Diencephalon (tissue), 1 donor: ENCODE measurements around the gene NOS3. TPM values are rescaled to one million over a fixed set of nuclear protein-coding genes. Genes with fewer than 3 reads are reported as not detected.

Experiments used
- total RNA-seq: library from RNA; depleted of rRNA; stranded (reverse); fragments of >200 nt; gene quantifications from one replicate; pipeline ENCODE4 v1.2.3, GENCODE V29; 2014

NOS3 gene
- total RNA-seq = 2.5 TPM

GRCh38 chr7:150990416-150991186 lies at the start of gene NOS3:
Gene NOS3 (plus strand): TSS chr7:150991017. CDS start chr7:150993804, 2,787 bp downstream.

DNA sequence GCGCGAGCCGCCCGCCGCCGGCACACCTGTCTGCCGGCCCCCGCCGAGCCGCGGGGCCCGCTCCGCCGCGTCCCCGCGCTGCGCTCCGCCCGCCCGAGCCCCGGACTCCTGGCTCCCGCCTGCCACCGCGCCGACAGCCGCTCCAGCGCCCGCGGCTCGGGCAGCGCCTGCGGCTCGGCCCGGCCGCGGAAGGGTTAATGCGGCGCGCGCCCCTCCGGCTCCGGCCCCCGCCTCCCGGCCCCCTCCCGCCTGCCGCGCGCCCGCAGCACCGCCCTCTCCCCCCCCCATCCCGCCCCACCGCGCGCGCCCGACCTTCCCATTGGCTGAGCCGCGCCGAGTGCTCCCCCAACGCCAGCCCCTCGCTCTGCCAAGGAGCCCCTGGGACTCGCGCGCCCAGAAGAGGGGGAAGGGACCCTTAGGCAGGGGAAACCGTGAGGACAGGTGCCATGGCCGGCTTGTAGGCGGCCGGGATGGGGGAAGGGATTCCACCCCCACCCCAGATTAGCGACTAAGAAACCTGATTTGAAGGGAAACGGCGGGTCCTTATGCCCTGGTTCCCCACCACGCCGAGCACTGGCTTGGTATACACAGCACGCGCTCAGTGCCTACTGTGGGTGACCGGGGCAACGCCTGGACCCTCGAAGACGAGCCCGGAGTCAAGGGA lies 12.6 kb upstream of the NOS3 start, which contains the start of gene KCNH2:
TSS of gene KCNH2 (minus strand) at position 196 of the 664 bp plus-strand sequence. CDS start 408 bp downstream, outside the sequence.

GRCh38 chr7:151024435-151025056 lies 33.7 kb downstream of the NOS3 start, which contains the start of gene ATG9B:
Gene ATG9B (minus strand): TSS chr7:151024494. CDS start chr7:151024423, 71 bp downstream.

GRCh38 chr7:151028131-151028947 lies 37.5 kb downstream of the NOS3 start, which contains the start of gene ABCB8:
Gene ABCB8 (plus strand): TSS chr7:151028450. CDS start chr7:151028516, 66 bp downstream.

DNA sequence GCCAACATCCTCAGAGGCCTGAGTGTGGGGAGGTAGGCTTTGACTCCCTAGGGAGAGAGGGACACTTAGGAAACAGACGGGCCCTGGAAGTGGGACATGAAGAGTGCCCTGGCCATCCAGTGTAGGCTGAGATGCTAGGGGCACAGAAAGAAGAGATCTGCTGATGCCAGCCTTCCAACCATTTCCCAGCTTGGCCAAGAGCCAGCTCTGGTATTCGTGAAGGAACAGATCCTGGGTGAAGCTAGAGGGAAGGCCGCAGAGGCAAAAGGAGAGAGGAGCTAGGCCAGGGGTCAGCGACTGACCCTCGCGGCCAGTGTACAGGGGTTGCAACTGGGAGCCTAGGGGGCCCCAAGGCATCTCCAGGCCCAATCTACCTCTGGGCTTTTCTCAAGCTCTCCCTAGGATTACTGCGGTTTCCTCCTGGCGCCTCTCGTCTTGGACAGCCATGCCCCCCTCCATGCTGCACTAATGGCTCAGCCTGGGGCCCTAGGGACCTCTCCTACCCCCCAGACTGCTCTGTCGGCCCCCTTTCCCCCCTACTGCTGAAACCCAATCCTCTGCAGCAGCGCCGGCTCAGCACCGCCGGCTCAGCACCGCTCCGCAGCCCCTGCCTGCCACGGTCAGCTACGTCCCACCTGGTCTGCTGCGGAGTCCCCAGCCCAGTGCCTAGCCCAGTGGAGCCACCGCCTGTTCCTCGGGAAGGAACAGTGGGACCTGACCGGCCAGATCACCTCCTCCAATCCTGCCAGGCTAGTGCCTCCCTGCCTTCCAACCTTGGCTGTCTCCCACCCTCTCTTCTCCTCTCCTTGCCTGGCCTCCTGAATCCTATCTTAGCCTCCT lies 57.4 kb downstream of the NOS3 start, which contains the start of gene ASIC3:
TSS of gene ASIC3 (plus strand) at position 556 of the 840 bp plus-strand sequence. CDS start 355 bp downstream, outside the sequence.

DNA sequence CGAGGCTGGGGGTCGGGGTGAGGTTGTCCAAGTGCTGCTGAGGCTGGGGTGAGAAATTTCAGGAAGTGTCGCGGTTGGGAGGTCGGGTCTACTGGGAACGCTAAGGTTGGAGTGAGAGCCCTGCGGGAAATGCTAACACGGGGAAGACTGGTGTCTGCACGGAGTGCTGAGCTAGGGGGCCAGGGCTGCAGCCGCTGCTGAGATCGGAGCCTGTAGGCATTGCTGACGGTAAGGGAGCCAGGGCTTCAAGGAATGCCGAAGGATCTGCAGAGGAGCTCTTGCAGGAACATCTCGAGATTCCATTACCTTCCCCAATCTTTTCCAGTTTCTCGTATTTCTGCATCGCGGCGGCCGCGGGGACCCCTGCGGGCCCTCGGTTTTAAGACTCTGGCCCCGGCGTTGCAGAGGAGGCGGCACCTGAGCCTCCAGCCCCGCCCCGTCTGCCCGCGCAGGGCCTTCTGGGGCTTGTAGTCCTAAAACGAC lies 66.7 kb downstream of the NOS3 start, which contains the start of gene CDK5:
TSS of gene CDK5 (minus strand) at position 392 of the 483 bp plus-strand sequence. CDS start at position 343, 49 bp downstream.

DNA sequence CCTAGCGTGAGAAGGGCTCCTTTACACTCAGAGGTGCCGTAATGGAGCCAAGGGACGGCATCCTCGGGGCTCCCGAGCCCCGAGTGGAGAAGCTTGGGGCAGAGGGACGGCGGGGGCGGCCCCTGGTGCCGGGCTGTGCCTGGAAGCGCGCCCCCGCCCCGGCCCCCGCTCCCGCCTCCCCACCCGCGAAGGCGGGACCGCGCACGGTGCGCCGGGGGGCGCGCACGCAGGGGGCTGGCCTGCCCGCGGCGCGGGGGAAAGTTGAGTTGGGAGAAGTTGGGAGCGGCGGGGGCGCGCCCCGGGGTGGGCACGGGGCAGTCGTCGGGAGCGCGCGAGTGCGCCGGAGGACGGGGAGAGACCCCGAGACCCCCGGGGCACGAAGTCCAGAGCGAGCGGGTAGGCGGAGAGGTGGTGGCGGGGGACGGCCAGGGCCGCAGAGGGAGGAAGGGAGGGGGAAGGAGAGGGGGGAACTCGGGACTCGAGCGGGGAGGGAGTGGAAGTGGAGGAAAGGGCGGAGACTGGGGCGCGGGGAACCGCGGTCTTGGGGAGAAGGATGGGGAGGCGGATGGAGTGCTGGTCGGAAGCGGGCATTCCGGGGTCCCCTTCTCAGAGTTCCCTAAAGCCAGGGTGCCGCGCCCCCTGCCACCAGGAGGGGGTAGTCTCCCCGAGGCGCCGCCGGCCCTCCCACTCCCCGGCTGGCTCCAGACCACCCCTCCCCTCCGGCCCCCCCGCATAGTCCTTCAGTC lies 68.7 kb downstream of the NOS3 start, which contains the start of gene SLC4A2:
TSS of gene SLC4A2 (plus strand) at position 223 of the 746 bp plus-strand sequence. CDS start 2,399 bp downstream, outside the sequence.

Other genes starting within 250 kb of the NOS3 start
- 5.8 TPM for gene TMEM176B, start 190.7 kb upstream of the NOS3 start, total RNA-seq
- 1.2 TPM for gene TMEM176A, start 190.2 kb upstream of the NOS3 start, total RNA-seq
- gene AOC1, start 138.5 kb upstream of the NOS3 start, total RNA-seq = not detected
- gene KCNH2, start 12.7 kb upstream of the NOS3 start, total RNA-seq = 17.8 TPM
- 3.9 TPM for gene ATG9B, start 33.5 kb downstream of the NOS3 start, total RNA-seq
- 38.8 TPM for gene ABCB8, start 37.4 kb downstream of the NOS3 start, total RNA-seq
- gene ASIC3, start 57.5 kb downstream of the NOS3 start, total RNA-seq = 1.4 TPM
- gene CDK5, start 66.9 kb downstream of the NOS3 start, total RNA-seq = 55.4 TPM
- 15.9 TPM for gene SLC4A2, start 68.6 kb downstream of the NOS3 start, total RNA-seq
- 35.5 TPM for gene FASTK, start 89.8 kb downstream of the NOS3 start, total RNA-seq
- 12.0 TPM for gene TMUB1, start 92.5 kb downstream of the NOS3 start, total RNA-seq
- gene AGAP3, start 95.5 kb downstream of the NOS3 start, total RNA-seq = 68.5 TPM
- 1.6 TPM for gene GBX1, start 176.7 kb downstream of the NOS3 start, total RNA-seq
- gene ASB10, start 196.2 kb downstream of the NOS3 start, total RNA-seq = not detected
- not detected for gene H2BK1, start 219.5 kb downstream of the NOS3 start, total RNA-seq
- 26.1 TPM for gene ABCF2, start 236.2 kb downstream of the NOS3 start, total RNA-seq
- gene CHPF2, start 241.5 kb downstream of the NOS3 start, total RNA-seq = 20.8 TPM